CD4-positive, alpha-beta T cell treated with Interferon gamma for 1 hour (primary cell): ENCODE measurements around the gene TERB1.

Experiments
- DNase-seq: peaks from one replicate; pipeline ENCODE4 v3.0.0-alpha.2; 2020

The TERB1 gene, protein sequence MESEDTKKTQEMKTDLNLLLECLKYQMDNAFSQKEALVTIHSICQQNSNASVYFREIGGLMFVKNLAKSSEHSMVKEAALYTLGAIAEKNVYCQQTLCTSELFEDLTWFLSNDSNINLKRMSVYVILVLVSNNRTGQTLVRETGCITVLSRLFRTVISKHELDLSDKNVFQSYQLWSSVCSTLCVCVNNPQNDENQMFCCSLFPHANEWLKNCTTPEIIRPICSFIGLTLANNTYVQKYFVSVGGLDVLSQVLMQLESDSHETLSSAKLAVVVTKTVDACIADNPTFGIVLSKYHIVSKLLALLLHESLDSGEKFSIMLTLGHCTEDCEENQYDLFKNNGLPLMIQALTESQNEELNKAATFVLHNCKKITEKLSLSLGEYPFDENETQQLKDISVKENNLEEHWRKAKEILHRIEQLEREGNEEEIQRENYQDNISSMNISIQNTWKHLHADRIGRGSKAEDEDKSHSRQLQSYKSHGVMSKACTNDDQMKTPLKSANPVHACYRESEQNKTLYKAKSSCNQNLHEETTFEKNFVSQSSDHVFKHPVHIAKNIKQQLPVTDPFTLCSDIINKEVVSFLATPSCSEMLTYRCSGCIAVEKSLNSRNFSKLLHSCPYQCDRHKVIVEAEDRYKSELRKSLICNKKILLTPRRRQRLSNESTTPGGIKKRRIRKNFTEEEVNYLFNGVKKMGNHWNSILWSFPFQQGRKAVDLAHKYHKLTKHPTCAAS

DNA sequence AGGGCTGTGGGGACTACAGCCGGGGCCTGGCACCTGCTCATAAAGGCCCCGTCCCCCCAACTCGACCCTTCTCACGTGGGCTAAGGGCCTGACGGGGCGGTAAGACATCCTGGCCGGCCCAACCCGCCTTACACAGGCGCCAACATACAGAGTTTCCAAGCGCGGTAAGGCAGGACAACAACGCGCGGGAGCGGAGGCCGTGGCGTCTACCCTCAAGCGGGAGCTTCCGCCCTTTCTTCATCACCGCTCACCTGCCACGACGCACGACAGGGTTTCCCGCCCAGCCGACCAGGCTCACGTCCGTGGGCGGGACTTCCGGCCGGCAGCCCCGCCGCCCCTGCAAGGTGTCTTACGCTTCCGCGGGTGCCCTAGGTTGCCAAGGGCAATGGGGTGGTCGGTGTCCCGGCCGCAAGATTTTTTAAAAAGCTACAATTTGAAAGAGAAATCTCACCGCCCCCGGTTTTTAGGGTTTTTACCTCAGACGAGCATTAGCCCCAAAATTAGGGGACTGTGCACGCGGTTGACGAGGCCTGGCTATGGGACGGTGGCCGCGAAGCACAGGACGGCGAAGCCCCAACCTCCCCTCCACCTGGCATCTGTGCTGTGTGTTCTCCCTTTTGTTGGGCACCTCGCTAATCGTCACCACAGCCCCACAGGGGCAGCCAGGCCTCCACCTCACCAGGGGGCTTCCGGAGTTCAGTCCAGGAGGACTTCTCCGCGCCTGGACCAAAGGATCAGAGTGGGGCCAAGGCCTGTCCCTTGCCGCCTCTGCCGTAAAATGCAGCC is at the start of gene TERB1:
TSS of gene TERB1 (minus strand) at position 265 of the 786 bp plus-strand sequence. CDS start 4,786 bp downstream, outside the sequence.
- DNase-seq: no peak

- no peak for DNase-seq
Measured at GRCh38 chr16:66850115-66850815, 48.9 kb upstream of the TERB1 start.

DNA sequence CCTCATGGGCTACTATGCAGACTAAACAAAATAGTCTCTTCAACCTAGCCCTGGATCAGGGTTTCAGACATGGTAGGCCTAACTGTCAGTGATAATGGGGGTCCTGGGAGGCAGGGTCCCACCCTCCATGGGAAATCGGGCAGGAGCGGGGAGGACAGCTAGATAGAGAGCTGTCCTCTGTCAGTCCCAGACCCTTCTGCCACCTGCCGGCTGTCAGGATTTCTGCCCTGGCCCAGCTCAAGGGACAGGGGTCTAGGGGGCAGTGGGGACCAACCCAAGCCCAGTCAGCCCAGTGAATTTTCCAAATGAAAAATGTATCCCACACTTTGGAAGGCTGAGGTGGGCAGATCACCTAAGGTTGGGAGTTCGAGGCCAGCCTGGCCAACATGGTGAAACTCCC is 48.2 kb upstream of the TERB1 start:
- no peak for DNase-seq

DNA sequence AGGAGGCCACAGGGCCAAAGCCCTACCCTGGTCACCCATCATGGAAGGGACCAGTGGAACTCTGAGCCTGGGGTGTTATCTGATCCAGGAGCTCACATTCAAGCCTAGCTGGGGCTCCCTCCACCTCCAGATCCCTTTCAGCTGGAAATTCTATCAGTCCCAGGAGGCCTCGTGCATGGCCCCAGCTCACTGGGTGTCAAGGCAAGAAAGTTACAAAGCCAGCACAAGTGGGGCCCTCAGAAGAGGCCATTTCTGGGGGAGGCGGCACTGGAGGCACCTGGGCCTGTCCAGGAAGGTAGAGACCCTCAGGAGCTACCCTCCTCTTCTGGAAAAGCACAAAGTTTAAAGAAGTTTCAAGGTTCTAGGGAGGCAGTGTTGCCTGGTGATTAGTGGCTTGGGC is 47.6 kb upstream of the TERB1 start:
- no peak for DNase-seq

DNA sequence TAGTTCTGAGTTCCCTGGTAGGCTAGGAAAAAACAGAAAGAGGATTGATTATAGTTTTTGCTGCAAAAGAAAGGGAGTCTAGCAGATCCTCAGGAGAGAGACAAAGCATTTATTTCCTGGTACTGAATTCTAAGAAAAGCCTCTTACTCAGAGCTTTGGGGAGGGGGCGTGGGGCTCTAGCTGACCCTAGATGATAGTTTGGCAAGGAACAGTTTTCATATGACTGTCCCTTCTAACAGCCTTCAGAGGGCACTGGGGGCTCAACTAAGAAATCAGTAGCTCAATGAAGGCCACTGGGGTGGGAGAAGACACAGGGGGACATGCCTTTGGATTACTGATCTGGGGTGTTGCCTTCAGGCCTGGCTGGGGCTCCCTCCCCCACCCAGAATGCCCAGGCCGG is 46.8 kb upstream of the TERB1 start:
- DNase-seq: no peak

GRCh38 chr16:66847533-66848067 is 46.2 kb upstream of the TERB1 start:
- DNase-seq: no peak

DNA sequence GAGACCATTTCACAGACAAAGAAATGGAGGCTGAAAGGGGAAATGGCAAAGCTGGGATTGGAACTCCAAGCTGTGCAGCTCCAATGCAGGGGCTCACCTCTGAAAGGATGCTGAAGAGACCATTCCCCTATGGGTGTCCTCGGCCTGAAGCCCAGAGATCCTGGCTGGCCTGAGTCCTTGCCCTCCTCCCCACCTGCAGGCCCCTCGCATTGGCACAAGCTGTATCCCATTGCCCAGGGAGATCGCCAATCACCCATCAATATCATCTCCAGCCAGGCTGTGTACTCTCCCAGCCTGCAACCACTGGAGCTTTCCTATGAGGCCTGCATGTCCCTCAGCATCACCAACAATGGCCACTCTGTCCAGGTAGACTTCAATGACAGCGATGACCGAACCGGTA is 45.4 kb upstream of the TERB1 start:
- no peak for DNase-seq

DNA sequence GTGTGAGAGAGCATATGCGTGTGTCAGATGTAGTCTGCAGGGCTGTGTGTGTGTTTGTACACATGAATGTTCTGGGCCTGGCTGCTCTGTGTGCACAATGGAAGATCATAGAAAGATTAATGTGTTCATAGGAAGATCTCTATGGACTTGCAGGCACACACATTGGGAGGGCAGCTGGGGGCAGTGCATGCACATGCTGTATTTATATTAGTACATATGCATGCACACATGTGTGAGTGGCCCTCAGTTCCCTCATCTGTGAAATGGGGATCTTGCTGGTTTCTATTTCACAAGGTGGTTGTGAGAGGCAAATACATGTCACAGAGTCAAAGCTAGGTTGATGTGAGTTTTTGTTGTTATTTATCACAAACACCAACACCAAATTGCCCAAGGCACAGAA is 44.9 kb upstream of the TERB1 start:
- DNase-seq: no peak

GRCh38 chr16:66845791-66846221 is 44.4 kb upstream of the TERB1 start:
- DNase-seq: no peak

- no peak for DNase-seq
Measured at GRCh38 chr16:66845080-66845410, 43.7 kb upstream of the TERB1 start.

DNA sequence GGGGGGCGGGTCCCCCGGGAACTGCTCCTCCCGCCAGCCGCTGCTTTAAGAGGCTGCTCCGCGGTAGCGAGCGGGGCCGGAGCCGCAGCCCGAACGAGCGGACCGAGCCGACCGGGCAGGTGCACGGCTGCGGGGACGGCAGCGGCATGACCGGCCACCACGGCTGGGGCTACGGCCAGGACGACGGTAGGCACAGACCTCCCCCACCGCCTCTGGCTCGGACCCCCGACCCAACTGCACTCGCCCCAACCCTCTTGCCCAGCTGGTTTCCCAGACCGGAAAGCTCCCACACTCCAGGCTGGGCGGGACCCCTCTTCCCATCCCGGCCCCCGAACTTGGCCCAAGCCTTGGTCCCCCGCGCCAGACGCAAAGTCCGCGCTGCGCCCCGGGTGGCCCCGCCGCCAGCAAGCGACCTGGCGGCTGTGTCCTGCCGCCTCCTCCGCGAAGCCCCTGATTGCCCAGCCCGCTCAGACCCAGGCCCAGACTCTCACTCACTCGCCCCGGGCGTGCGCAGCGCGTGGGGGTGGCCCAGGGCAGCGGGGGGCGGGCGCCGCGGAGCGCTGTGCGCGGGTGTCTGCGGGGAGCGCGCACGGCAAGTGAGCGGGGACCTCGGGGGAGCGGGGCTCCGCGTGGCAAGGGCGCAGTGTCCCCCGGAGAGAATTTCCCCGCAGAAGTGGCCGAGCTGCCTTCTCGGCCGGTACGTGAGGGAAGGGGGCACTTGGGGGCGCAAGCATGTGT is 43.1 kb upstream of the TERB1 start, which contains the start of gene CA7:
TSS of gene CA7 (plus strand) at position 73 of the 738 bp plus-strand sequence. CDS start at position 147, 74 bp downstream.
- no peak for DNase-seq

GRCh38 chr16:66844009-66844341 is 42.6 kb upstream of the TERB1 start:
- no peak for DNase-seq

- no peak for DNase-seq
Measured at GRCh38 chr16:66843191-66843590, 41.8 kb upstream of the TERB1 start.

GRCh38 chr16:66842765-66843164 is 41.4 kb upstream of the TERB1 start:
- no peak for DNase-seq

- no peak for DNase-seq
Measured at GRCh38 chr16:66841366-66841765, 40.0 kb upstream of the TERB1 start.

- no peak for DNase-seq
Measured at GRCh38 chr16:66840883-66841282, 39.5 kb upstream of the TERB1 start.

- DNase-seq: no peak
Measured at GRCh38 chr16:66834746-66835145, 33.4 kb upstream of the TERB1 start.

DNA sequence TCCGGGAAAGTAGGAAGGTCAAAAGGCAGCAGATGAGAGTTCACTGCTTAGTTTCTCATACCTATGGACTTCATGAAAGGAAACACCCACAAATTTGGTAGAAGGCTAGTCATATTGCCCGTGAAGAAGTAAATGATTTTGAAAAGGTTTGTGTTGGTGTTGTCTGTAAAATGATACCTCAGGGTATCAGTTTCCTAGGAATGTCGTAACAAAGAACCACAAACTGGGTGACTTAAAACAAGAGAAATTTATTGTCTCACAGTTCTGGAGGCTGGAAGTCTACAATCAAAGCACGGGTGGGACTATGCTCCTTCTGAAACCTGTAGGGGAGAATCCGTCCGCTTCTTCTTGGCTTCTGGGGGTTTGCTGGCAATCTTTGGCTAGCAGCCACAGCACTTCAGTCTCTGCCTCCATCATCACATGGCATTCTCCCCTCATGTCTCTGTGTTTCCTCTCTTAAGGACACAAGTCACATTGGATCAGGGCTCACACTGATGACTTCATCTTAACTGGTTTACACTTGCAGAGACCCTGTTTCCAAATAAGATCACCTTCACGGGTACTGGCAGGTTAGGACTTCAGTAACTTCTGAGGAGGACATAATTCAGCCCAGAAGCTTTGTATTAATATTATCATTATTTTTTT is 31.4 kb upstream of the TERB1 start:
- DNase-seq: no peak

DNA sequence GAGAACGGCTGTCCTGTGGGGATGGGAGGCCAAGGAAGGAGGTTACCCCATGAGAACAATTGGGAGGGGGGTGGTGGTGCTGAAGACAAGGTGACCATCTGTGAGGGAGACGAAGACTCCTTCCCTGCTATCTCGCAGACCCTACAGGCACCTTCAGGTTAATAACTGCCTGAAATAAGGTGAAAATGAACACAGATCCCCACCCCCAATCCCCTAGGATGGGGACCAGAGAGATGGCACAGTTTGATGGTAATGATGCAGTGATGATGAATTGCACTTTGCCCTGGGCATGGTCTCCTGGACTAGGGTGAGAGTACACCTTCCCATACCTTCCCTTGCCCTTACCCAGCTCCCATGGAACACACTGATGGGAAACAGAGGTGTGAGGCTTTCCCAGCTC is 30.8 kb upstream of the TERB1 start:
- no peak for DNase-seq

- peak; percentile 88 for DNase-seq
Measured at GRCh38 chr16:66830422-66831404, 29.3 kb upstream of the TERB1 start, which contains the start of gene NAE1. TSS of gene NAE1 (minus strand) at chr16:66830976. CDS start at chr16:66830899, 77 bp downstream.
